HepG2 (cell line): ENCODE results near the gene SEBOX. TPM values are rescaled to one million over a fixed set of nuclear protein-coding genes. Genes with fewer than 3 reads are reported as not detected.

Experiments used
- ATAC-seq: fragments of 200-7000 bp; cut with Tn5 transposase; 3 replicates; pipeline ENCODE4 v1.9.1; 2020; ENCODE audit warnings: mild to moderate bottlenecking, moderate library complexity
- BruUV-seq: library from RNA; stranded (reverse); fragments of 400-500 nt; replicated peaks from 2 replicates; lab custom pipeline; 2021; lab: Mats Ljungman, UMichigan
- CTCF ChIA-PET: fragments of 300-600 bp; formaldehyde crosslinking; extraction: SDS; loops from one replicate; lab custom pipeline; 2021; ENCODE audit warnings: low total read pairs, inconsistent platforms, low intra/inter-chr PET ratio; lab: Yijun Ruan, JAX
- POLR2A ChIA-PET: fragments of 350-600 bp; sonication (Branson Sonifier 250); formaldehyde crosslinking; loops from one replicate; lab custom pipeline; 2020; ENCODE audit warnings: antibody characterized with exemption, inconsistent platforms; lab: Yijun Ruan, JAX
- DNase-seq: peaks from one replicate; pipeline ENCODE4 v3.0.0-alpha.2; 2015; ENCODE audit warnings: low spot score
- FAIRE-seq: peaks from 3 replicates; lab custom pipeline; 2011; peaks lifted over from hg19 to GRCh38; lab: Jason Lieb, UNC
- H2AFZ ChIP-seq: one replicate; pipeline ENCODE4 v1.6.1; 2011; ENCODE audit warnings: low read length, inconsistent platforms
- H3K27ac ChIP-seq: fragments of 300-600 bp; 3 replicates; pipeline ENCODE4 v1.8.0; 2011; ENCODE audit warnings: mixed run types, mild to moderate bottlenecking, mixed read lengths, low read length, inconsistent platforms; ENCODE audit not compliant: insufficient read depth; ENCODE audit errors: extremely low read length
- H3K27me3 ChIP-seq, 2 experiments: fragments of 200-600 bp in 1 of 2; 2 replicates in 1 of 2; 3 replicates in 1 of 2; pipeline versions ENCODE4 v1.6.0 to v1.8.0; 2011; ENCODE audit warnings: low read length in 2 of 2, mild to moderate bottlenecking in 2 of 2, moderate library complexity in 2 of 2, inconsistent platforms in 1 of 2; ENCODE audit not compliant: insufficient read depth in 2 of 2, control insufficient read depth in 1 of 2
- H3K36me3 ChIP-seq, 2 experiments: fragments of 200-600 bp in 1 of 2; replicated peaks in 1 of 2; 2 replicates in 1 of 2; 3 replicates in 1 of 2; pipeline versions ENCODE4 v1.5.1 to v1.8.0; 2011; ENCODE audit warnings: low read length in 2 of 2, inconsistent platforms in 1 of 2; ENCODE audit not compliant: insufficient read depth in 2 of 2, control insufficient read depth in 1 of 2
- H3K4me1 ChIP-seq: 2 replicates; pipeline ENCODE4 v1.5.1; 2012; ENCODE audit warnings: low read length, inconsistent platforms; ENCODE audit not compliant: insufficient read depth
- H3K4me2 ChIP-seq: 2 replicates; pipeline ENCODE4 v1.6.0; 2011; ENCODE audit warnings: low read depth, low read length, inconsistent platforms
- H3K4me3 ChIP-seq, 3 experiments: fragments of 200-600 bp in 1 of 3; sonication (generic), shearing (Covaris generic) in 1 of 3; replicated peaks in 1 of 3; 2 replicates each; pipeline ENCODE4 v1.5.1; 2011 to 2016; ENCODE audit warnings: low read length in 3 of 3, inconsistent platforms in 2 of 3, low read depth in 2 of 3, mild to moderate bottlenecking in 2 of 3, control low read depth in 1 of 3, mixed read lengths in 1 of 3; ENCODE audit not compliant: insufficient read depth in 1 of 3
- H3K79me2 ChIP-seq: one replicate; pipeline ENCODE4 v1.6.1; 2011; ENCODE audit warnings: low read length, inconsistent platforms; ENCODE audit not compliant: insufficient read depth
- H3K9ac ChIP-seq: 2 replicates; pipeline ENCODE4 v1.6.0; 2011; ENCODE audit warnings: mild to moderate bottlenecking, low read depth, low read length, inconsistent platforms; ENCODE audit not compliant: insufficient read depth
- H3K9me3 ChIP-seq: 2 replicates; pipeline ENCODE4 v1.5.1; 2012; ENCODE audit warnings: mild to moderate bottlenecking, low read length
- H4K20me1 ChIP-seq: 2 replicates; pipeline ENCODE4 v1.6.0; 2011; ENCODE audit warnings: inconsistent platforms, mild to moderate bottlenecking, low read length, moderate library complexity; ENCODE audit not compliant: insufficient read depth
- ADNP ChIP-seq: sonication (generic); formaldehyde crosslinking; IDR thresholded peaks from 2 replicates; pipeline ENCODE4 v1.4.0; 2020; ENCODE audit warnings: missing genetic modification reagents
- KDM1A ChIP-seq: IDR thresholded peaks from 2 replicates; pipeline ENCODE4 v1.6.1; 2016; ENCODE audit warnings: missing compliant biosample characterization
- NFIC ChIP-seq: IDR thresholded peaks from 2 replicates; pipeline ENCODE4 v1.6.1; 2012; ENCODE audit warnings: mild to moderate bottlenecking, low read length, inconsistent platforms
- NR2F1 ChIP-seq, 2 experiments: fragments of 450-650 bp in 1 of 2; formaldehyde crosslinking in 1 of 2; IDR thresholded peaks; 2 replicates each; pipeline versions ENCODE4 v1.5.0 to v1.6.1; 2016 to 2020; ENCODE audit warnings: mild to moderate bottlenecking in 1 of 2, missing compliant biosample characterization in 1 of 2, missing genetic modification reagents in 1 of 2, moderate library complexity in 1 of 2
- NR2F2 ChIP-seq: IDR thresholded peaks from 2 replicates; pipeline ENCODE4 v1.6.1; 2012; ENCODE audit warnings: low read depth, inconsistent platforms, borderline replicate concordance
- NR2F6 ChIP-seq, 2 experiments: IDR thresholded peaks; 2 replicates each; pipeline ENCODE4 v1.6.1; 2016; ENCODE audit warnings: antibody characterized with exemption in 1 of 2, mild to moderate bottlenecking in 1 of 2
- SP4 ChIP-seq: sonication (generic); formaldehyde crosslinking; IDR thresholded peaks from 2 replicates; pipeline ENCODE4 v1.8.1; 2023; ENCODE audit warnings: mild to moderate bottlenecking, missing genetic modification reagents
- STAG1 ChIP-seq: sonication (generic); formaldehyde crosslinking; IDR thresholded peaks from 2 replicates; pipeline ENCODE4 v1.4.0; 2020; ENCODE audit warnings: missing genetic modification reagents
- TFDP1 ChIP-seq: IDR thresholded peaks from 2 replicates; pipeline ENCODE4 v1.6.1; 2016; ENCODE audit warnings: missing compliant biosample characterization, missing genetic modification reagents, borderline replicate concordance
- ZBTB4 ChIP-seq: sonication (generic); formaldehyde crosslinking; IDR thresholded peaks from 2 replicates; pipeline ENCODE4 v1.4.0; 2020; ENCODE audit warnings: missing genetic modification reagents, mild to moderate bottlenecking, borderline replicate concordance
- ZBTB42 ChIP-seq: sonication (generic); formaldehyde crosslinking; IDR thresholded peaks from 2 replicates; pipeline ENCODE4 v1.5.0; 2020; ENCODE audit warnings: mild to moderate bottlenecking, missing genetic modification reagents
- ZNF235 ChIP-seq: sonication (generic); formaldehyde crosslinking; IDR thresholded peaks from 2 replicates; pipeline ENCODE4 v1.8.1; 2023; ENCODE audit warnings: mild to moderate bottlenecking, missing genetic modification reagents, borderline replicate concordance
- ZNF317 ChIP-seq: sonication (generic); formaldehyde crosslinking; IDR thresholded peaks from 2 replicates; pipeline ENCODE4 v1.5.0; 2020; ENCODE audit warnings: mild to moderate bottlenecking, missing genetic modification reagents
- ZNF607 ChIP-seq: sonication (generic); formaldehyde crosslinking; IDR thresholded peaks from 2 replicates; pipeline ENCODE4 v1.5.1; 2020; ENCODE audit warnings: missing genetic modification reagents, mild to moderate bottlenecking, borderline replicate concordance
- ZNF687 ChIP-seq: sonication (generic); formaldehyde crosslinking; IDR thresholded peaks from 2 replicates; pipeline ENCODE4 v1.5.1; 2020; ENCODE audit warnings: mild to moderate bottlenecking, missing genetic modification reagents, moderate library complexity
- ZNF790 ChIP-seq: sonication (generic); formaldehyde crosslinking; IDR thresholded peaks from 2 replicates; pipeline ENCODE4 v1.8.0; 2022; ENCODE audit warnings: missing genetic modification reagents, mild to moderate bottlenecking, borderline replicate concordance
- WGBS: methylation state at CpG from one replicate; pipeline ENCODE4 v1.1.6; 2017; ENCODE audit warnings: low lambda C conversion rate; 5-methylcytosine and 5-hydroxymethylcytosine counted together
- in situ Hi-C: cut with HindIII; loops from 2 replicates; pipeline ENCODE4 v1.10.0; 2017; ENCODE audit warnings: low pct_unique_long_range_greater_than_20kb; ENCODE audit not compliant: extremely low pct_ligation_motif_present
- intact Hi-C: fragments of 100-400 bp; cut with micrococcal nuclease; formaldehyde crosslinking; loops from one replicate; pipeline ENCODE4 v1.10.0; 2022; ENCODE audit not compliant: unreplicated experiment
- polyA plus RNA-seq, 8 experiments: library from polyadenylated mRNA; depleted of rRNA in 3 of 8; stranded (reverse) in 7 of 8; unstranded in 1 of 8; fragments of >200 nt; fragmentation: Illumina TruSeq in 4 of 8; extraction: Trizol in 4 of 8; gene quantifications; 2 replicates each; pipeline versions ENCODE4 v1.2.1 to v1.2.3, GENCODE V29; 2011 to 2016; ENCODE audit warnings: low read depth in 4 of 8, missing spikeins in 1 of 8, mixed read lengths in 1 of 8; ENCODE audit not compliant: insufficient read depth in 1 of 8
- total RNA-seq, 5 experiments: library from RNA; depleted of rRNA; stranded (reverse); fragments of >200 nt; fragmentation: Illumina TruSeq; extraction: Trizol; gene quantifications; 2 replicates each; pipeline ENCODE4 v1.2.3, GENCODE V29; 2016; ENCODE audit warnings: low read depth in 1 of 5

Gene SEBOX
- total and polyA plus RNA-seq, 2 of the 13 experiments (the other 11 are each of a cell fraction or from before 2014, with no cell fraction given) = not detected

GRCh38 chr17:28369684-28370034 lies 4.7 kb upstream of the SEBOX start:
- Histone ChIP-seq H4K20me1 (no peaks in the 10 kb centered on the region), H3K4me1 (peaks cover 52% of the 10 kb centered on the region), H3K36me3 (no peaks in the 10 kb centered on the region; a peak in 1 of 5 replicates), H3K27me3 (no peaks in the 10 kb centered on the region), H3K4me2 (peak overlapping the region; percentile 96), H3K9me3 (no peaks in the 10 kb centered on the region), H3K9ac (peak overlapping the region; percentile 74), H2AFZ (no peak overlapping the region), H3K79me2 (peaks cover 7% of the 10 kb centered on the region), H3K4me3 (peak overlapping the region; percentile 49 to 77 (median 51)), H3K27ac (peak overlapping the region; percentile 92)
- ChIA-PET CTCF (no interaction called here), POLR2A (interaction anchor here (0.7 to 8.3 kb wide), 15 partner anchors 9 to 350 kb away, joined by 3 to 183 read pairs (median 8); partner anchors contain the start of genes IFT20, POLDIP2, RPL23A and SLC46A1)
- no peak for FAIRE-seq
- in situ Hi-C loops (no loop called here), intact Hi-C loops (loop anchor here (1.0 to 2.0 kb wide), 2 partner anchors 34 to 47 kb away; partner anchors contain the start of genes IFT20 and TNFAIP1)
- TSS peak; percentile 81 for BruUV-seq
- WGBS = 6% methylated on average over 6 of the region's 10 CpGs
- ATAC-seq = peak; percentile 27
- DNase-seq = peak; percentile 28
- peak; percentile 64 for TF ChIP-seq STAG1 (CRISPR knock-in tag)
- 0 out of 2 replicates have a peak, but pooled peaks have one; percentile 15 for TF ChIP-seq ZNF607 (CRISPR knock-in tag)
- TF ChIP-seq ZBTB42 (CRISPR knock-in tag) = 0 out of 2 replicates have a peak, but pooled peaks have one; percentile 25
- TF ChIP-seq NR2F6 (IDR thresholded peaks at IDR 0.05) = peak; percentile 88
- TF ChIP-seq NR2F6 (CRISPR knock-in tag; IDR thresholded peaks at IDR 0.05) = peak; percentile 49
- TF ChIP-seq ZNF235 = peak; percentile 90; the same call in 1 of the 2 replicates
- 0 out of 2 replicates have a peak, but pooled peaks have one; percentile 20 for TF ChIP-seq TFDP1 (CRISPR knock-in tag)
- TF ChIP-seq ZNF317 (CRISPR knock-in tag) = peak; percentile 46; the same call in 1 of the 2 replicates
- no peak for TF ChIP-seq ZNF790 (CRISPR knock-in tag)
- TF ChIP-seq ZNF687 (CRISPR knock-in tag) = 0 out of 2 replicates have a peak, but pooled peaks have one; percentile 79
- TF ChIP-seq SP4 (CRISPR knock-in tag) = 0 out of 2 replicates have a peak, but pooled peaks have one; percentile 1
- TF ChIP-seq NR2F1 (CRISPR knock-in tag; IDR thresholded peaks at IDR 0.05) = peak; percentile 9 to 51; a peak in 3 of 4 replicates
- TF ChIP-seq ADNP (CRISPR knock-in tag) = no peak
- TF ChIP-seq NR2F2 = peak; percentile 54; the same call in 1 of the 2 replicates
- TF ChIP-seq ZBTB4 = 0 out of 2 replicates have a peak, but pooled peaks have one; percentile 1
- TF ChIP-seq NFIC = no peak
- no peak for TF ChIP-seq KDM1A
